ENCODE results near the gene GZMM. TPM values are rescaled to one million over a fixed set of nuclear protein-coding genes. Genes with fewer than 3 reads are reported as not detected.

GZMM gene
- total RNA-seq, 4 donors from 2014 or later, result 0.78 to 1.9 TPM; not detected in 2

DNA sequence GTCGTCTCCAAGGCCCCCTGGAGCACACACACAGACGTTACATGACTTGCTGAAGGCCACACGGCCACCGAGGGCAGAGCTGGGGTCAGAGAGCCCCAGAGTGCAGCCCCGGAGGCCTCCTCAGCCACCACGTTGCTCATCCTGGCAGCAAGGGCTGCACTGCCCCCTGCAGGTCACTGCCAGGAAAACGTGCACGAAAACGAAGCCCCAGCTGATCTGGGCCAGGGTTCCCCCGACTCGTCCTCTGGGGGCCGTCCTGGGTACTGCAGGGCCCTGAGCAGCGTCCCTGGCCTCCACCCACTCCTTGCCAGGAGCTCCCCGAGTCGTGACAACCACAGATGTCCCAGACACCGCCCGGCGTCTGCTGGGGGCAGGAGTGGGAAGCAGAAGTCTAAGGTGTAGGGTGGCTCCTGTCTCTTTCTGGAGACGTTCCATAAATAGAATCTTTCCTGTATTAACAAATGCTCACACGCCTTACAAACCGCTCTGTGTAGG, 33.2 kb upstream of the GZMM start:
- H3K4me3 ChIP-seq (replicated peaks in 1 of 3), result no peak overlapping the region
- peaks cover 24 to 29% of the 10 kb centered on the region in 2 donors for H3K4me1 ChIP-seq
- H3K27me3 ChIP-seq, result no peaks in the 10 kb centered on the region
- H3K36me3 ChIP-seq, result no peaks in the 10 kb centered on the region
- 57 to 65% methylated on average over 11 to 14 of the region's 21 CpGs for WGBS, 2 donors
- TF ChIP-seq, protein P1, sequence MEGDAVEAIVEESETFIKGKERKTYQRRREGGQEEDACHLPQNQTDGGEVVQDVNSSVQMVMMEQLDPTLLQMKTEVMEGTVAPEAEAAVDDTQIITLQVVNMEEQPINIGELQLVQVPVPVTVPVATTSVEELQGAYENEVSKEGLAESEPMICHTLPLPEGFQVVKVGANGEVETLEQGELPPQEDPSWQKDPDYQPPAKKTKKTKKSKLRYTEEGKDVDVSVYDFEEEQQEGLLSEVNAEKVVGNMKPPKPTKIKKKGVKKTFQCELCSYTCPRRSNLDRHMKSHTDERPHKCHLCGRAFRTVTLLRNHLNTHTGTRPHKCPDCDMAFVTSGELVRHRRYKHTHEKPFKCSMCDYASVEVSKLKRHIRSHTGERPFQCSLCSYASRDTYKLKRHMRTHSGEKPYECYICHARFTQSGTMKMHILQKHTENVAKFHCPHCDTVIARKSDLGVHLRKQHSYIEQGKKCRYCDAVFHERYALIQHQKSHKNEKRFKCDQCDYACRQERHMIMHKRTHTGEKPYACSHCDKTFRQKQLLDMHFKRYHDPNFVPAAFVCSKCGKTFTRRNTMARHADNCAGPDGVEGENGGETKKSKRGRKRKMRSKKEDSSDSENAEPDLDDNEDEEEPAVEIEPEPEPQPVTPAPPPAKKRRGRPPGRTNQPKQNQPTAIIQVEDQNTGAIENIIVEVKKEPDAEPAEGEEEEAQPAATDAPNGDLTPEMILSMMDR (IDR thresholded peaks at IDR 0.05), result peak in 5 of 6 experiments; percentile 50 to 72 (median 52)
- no peak for TF ChIP-seq POLR2A (IDR thresholded peaks at IDR 0.05)
- DNase-seq, result peak; percentile 40 to 43
- no peak overlapping the region for H3K27ac ChIP-seq
- no peaks in the 10 kb centered on the region for H3K9me3 ChIP-seq
- intact Hi-C loops (cut with DNase I), result no loop called here

DNA sequence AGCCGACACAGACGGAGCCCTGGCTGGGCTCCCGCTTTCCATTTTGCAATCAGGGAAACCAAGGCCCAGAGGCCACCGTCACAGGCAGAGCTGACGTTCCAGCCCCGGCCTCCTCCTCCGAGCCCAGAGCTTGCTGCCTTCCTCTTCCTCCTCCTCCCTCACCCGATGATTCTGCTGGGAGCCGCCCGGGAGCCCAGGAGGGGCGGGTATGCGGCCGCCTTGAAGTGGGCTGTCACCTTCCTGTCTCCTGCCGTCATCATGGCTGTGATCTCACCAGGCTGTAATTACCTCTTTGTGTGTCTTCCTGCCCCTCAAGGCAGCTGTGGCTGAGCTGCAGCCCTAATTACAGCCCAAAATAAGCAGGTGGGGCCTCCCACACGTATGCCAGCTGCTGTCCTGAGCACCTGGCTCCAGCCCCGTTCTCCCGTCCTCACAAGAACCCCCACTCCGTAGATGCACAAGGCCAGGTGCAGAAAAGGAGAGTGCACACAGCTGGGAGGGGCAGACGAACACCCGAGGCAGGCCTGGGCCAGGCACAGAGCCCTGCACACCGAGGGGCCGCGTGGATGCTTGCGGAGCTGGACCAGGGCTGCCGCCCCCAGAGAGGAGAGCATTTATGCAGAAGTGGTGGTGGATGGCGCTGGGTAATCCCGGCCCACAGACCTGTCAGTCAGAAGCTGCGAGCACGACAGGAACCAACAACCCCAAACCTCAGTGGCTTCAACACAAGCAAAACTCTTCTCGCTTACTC, 32.6 kb upstream of the GZMM start:
- Histone ChIP-seq H3K4me3 (replicated peaks in 1 of 3) (no peak overlapping the region), H3K4me1 (peaks cover 22 to 28% of the 10 kb centered on the region in 2 donors), H3K9me3 (no peaks in the 10 kb centered on the region), H3K36me3 (no peaks in the 10 kb centered on the region), H3K27ac (no peak overlapping the region), H3K27me3 (no peaks in the 10 kb centered on the region)
- intact Hi-C loops (cut with DNase I), result no loop called here
- 67 to 71% methylated on average over 23 to 30 of the region's 30 CpGs for WGBS, 2 donors
- no peak for DNase-seq
- TF ChIP-seq, protein P1 (IDR thresholded peaks at IDR 0.05), result no peak
- no peak for TF ChIP-seq POLR2A (IDR thresholded peaks at IDR 0.05)

DNA sequence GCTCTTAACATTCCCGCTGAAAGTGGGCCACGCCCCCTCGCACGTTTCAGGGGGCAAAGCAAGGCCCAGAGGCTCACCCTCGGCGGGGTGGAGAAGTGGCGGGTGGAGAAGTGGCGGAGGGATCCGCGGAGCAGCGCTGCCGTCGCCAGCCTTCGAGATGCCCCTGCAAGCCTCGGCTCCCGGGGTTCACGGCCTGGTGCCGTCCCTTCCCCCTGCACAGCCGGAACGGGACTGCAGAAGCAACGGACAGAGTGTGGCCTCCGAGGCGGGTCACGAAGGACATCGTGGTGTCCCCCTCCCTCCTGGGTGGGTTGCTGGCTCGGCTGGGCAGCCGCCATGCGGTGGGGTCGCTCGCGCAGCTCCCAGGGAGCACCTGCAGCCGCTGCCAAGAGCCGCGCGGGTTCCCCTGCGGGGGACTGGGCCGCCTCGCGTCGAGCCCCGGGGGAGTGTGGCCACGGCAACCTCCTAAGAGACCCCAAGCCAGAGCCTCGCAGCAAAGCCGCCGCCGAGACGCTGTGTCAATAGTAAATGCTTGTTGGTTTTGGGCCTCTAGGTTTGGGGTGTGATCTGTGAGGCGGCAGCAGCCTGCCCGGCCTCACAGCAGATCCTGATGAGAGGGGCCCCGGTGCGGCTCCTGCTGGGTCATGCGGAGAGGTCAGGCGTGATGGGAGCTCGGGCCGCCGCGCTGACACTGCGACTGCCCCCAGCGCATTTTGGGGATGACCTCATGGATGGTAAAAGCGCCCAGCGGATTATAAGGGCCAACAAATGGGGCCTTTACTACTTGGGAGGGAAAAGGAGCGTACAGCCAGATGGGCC, 31.1 kb upstream of the GZMM start:
- Histone ChIP-seq H3K27ac (no peak overlapping the region), H3K4me1 (peaks cover 19 to 24% of the 10 kb centered on the region in 2 donors), H3K9me3 (no peaks in the 10 kb centered on the region), H3K4me3 (replicated peaks in 1 of 3) (peak overlapping the region in 1 of 3 donors; percentile 8), H3K27me3 (no peaks in the 10 kb centered on the region), H3K36me3 (no peaks in the 10 kb centered on the region)
- intact Hi-C loops (cut with DNase I), result no loop called here
- peak in 1 of 2 donors; percentile 30 for TF ChIP-seq POLR2A (IDR thresholded peaks at IDR 0.05)
- TF ChIP-seq, protein P1 (IDR thresholded peaks at IDR 0.05), result no peak
- DNase-seq, result peak; percentile 86 to 94
- 24 to 26% methylated on average over 36 to 45 of the region's 62 CpGs for WGBS, 2 donors

DNA sequence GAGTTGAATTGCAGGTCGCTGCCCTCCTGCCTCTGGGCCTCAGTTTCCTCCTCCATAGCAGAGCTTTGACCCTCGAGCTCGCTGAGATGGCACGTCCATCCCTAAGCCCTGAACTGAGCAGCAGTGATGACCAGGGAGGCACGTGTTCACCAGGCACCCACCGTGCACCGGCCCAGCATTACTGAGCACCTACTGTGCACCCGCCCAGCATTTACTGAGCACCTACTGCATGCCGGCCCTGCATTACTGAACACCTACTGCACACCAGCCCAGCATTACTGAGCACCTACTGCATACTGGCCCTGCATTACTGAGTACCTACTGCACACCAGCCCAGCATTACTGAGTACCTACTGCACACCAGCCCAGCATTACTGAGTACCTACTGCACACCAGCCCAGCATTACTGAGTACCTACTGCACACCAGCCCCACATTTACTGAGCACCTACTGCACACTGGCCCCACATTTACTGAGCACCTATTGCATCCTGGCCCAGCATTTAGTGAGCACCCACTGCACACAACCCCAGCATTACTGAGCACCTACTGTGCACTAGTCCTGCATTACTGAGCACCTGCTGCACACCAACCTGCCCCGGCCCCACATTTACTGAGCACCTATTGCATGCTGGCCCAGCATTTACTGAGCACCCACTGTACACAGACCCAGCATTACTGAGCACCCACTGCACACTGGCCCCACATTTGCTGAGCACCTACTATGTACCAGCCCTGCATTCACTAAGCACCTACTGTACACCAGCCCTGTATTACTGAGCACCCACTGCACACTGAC, 30.3 kb upstream of the GZMM start:
- Histone ChIP-seq H3K4me3 (replicated peaks in 1 of 3) (no peak overlapping the region), H3K9me3 (no peaks in the 10 kb centered on the region), H3K36me3 (no peaks in the 10 kb centered on the region), H3K27me3 (no peaks in the 10 kb centered on the region), H3K4me1 (peaks cover 11 to 16% of the 10 kb centered on the region in 2 donors), H3K27ac (no peak overlapping the region)
- WGBS, 2 donors, result 86 to 89% methylated on average over 9 to 10 of the region's 10 CpGs
- TF ChIP-seq, protein P1 (IDR thresholded peaks at IDR 0.05), result no peak
- TF ChIP-seq POLR2A (IDR thresholded peaks at IDR 0.05), result no peak
- intact Hi-C loops (cut with DNase I), result no loop called here
- DNase-seq, result no peak

All from thyroid gland (tissue), 4 donors.